Testis (tissue), 2 donors: Measurements from ENCODE around the gene ARHGAP40.

Experiments
- POLR2A ChIP-seq: fragments of 450-650 bp; IDR thresholded peaks from one replicate; pipeline ENCODE4 v1.6.1; 2017; ENCODE audit warnings: antibody characterized with exemption, mild to moderate bottlenecking, moderate library complexity
- TF ChIP-seq, protein P1 (sequence below), 3 experiments: fragments of 450-650 bp in 2 of 3; fragments of 200-600 bp in 1 of 3; sonication (generic) in 1 of 3; IDR thresholded peaks; one replicate each; pipeline ENCODE4 v1.5.1; 2016 to 2019; ENCODE audit warnings: antibody characterized with exemption in 3 of 3, mild to moderate bottlenecking in 2 of 3, moderate library complexity in 1 of 3

DNA sequence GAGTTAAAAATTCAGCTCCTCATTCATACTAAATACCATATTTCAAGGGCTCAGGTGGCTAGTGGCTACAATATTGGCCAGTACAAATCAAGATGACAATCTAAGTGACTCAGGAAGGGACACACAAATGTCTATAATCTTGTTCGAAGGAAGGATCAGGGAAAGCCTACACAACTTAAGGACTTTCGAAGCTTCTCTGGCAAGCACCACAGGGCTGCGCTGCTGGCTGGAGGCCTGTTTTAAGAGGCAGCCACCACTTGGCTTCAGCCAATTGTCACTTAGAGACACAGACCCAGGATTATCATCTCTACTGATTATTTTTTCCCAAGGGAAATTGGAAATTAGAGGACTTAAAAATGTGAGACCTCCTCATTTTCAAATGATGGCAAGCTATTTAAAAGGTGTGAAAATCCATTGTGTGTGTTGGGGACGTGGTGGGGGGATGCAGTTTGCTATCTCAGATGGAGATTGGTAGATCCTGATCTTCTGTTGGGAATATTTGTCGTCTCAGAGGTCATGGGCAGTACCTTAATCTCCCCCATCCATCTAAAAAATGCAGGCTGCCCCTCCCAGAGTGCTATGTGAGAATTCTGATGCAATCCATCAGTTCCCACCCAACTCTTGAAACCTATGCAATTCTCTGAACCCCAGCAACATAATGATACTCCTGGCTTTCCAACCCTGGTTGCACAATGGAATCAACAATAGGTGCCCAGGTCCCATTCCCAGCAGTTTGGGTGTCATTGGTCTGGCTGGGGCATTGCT, 11.3 kb downstream of the ARHGAP40 start:
- TF ChIP-seq, protein P1, sequence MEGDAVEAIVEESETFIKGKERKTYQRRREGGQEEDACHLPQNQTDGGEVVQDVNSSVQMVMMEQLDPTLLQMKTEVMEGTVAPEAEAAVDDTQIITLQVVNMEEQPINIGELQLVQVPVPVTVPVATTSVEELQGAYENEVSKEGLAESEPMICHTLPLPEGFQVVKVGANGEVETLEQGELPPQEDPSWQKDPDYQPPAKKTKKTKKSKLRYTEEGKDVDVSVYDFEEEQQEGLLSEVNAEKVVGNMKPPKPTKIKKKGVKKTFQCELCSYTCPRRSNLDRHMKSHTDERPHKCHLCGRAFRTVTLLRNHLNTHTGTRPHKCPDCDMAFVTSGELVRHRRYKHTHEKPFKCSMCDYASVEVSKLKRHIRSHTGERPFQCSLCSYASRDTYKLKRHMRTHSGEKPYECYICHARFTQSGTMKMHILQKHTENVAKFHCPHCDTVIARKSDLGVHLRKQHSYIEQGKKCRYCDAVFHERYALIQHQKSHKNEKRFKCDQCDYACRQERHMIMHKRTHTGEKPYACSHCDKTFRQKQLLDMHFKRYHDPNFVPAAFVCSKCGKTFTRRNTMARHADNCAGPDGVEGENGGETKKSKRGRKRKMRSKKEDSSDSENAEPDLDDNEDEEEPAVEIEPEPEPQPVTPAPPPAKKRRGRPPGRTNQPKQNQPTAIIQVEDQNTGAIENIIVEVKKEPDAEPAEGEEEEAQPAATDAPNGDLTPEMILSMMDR (IDR thresholded peaks at IDR 0.05), result no peak
- no peak for TF ChIP-seq POLR2A
